GM21576 (cell line): ENCODE measurements around the gene SSBP3.
"Not testable (repeated sequence)": the region's sequence is repeated elsewhere in the genome, so short reads cannot be mapped to it uniquely, and the experiment has no call there.

ENCODE experiments used
- ATAC-seq: cut with Tn5 transposase; IDR thresholded peaks from one replicate; pipeline ENCODE4 v1.9.1; 2021; ENCODE audit warnings: mild to moderate bottlenecking, moderate library complexity; ENCODE audit not compliant: unreplicated experiment

The SSBP3 gene

GRCh38 chr1:54406339-54407153, at the start of gene SSBP3:
Gene SSBP3 (minus strand): TSS chr1:54406394.
- peak; percentile 82 for ATAC-seq

- no peak for ATAC-seq
Measured at GRCh38 chr1:54453509-54453908, 47.3 kb upstream of the SSBP3 start.

- no peak for ATAC-seq
Measured at GRCh38 chr1:54453022-54453421, 46.8 kb upstream of the SSBP3 start.

GRCh38 chr1:54449431-54449830, 43.2 kb upstream of the SSBP3 start:
- ATAC-seq = not testable (repeated sequence)

- not testable (repeated sequence) for ATAC-seq
Measured at GRCh38 chr1:54448801-54449200, 42.6 kb upstream of the SSBP3 start.

- ATAC-seq = not testable (repeated sequence)
Measured at GRCh38 chr1:54447081-54447480, 40.9 kb upstream of the SSBP3 start.

- no peak for ATAC-seq
Measured at GRCh38 chr1:54442185-54442584, 36.0 kb upstream of the SSBP3 start.

- no peak for ATAC-seq
Measured at GRCh38 chr1:54439550-54440223, 33.5 kb upstream of the SSBP3 start.

- ATAC-seq = no peak
Measured at GRCh38 chr1:54437783-54438182, 31.6 kb upstream of the SSBP3 start.

- no peak for ATAC-seq
Measured at GRCh38 chr1:54436826-54437225, 30.6 kb upstream of the SSBP3 start.

GRCh38 chr1:54429838-54430237, 23.6 kb upstream of the SSBP3 start:
- no peak for ATAC-seq

GRCh38 chr1:54428837-54429518, 22.8 kb upstream of the SSBP3 start:
- no peak for ATAC-seq

- ATAC-seq = no peak
Measured at GRCh38 chr1:54425152-54425584, 19.0 kb upstream of the SSBP3 start.

- no peak for ATAC-seq
Measured at GRCh38 chr1:54424398-54424797, 18.2 kb upstream of the SSBP3 start.

GRCh38 chr1:54421101-54421504, 14.9 kb upstream of the SSBP3 start:
- ATAC-seq = no peak

- ATAC-seq = not testable (repeated sequence)
Measured at GRCh38 chr1:54418598-54418997, 12.4 kb upstream of the SSBP3 start.

- ATAC-seq = no peak
Measured at GRCh38 chr1:54417123-54417522, 10.9 kb upstream of the SSBP3 start.

- no peak for ATAC-seq
Measured at GRCh38 chr1:54416435-54416834, 10.2 kb upstream of the SSBP3 start.

- ATAC-seq = no peak
Measured at GRCh38 chr1:54415991-54416390, 9.8 kb upstream of the SSBP3 start.

- no peak for ATAC-seq
Measured at GRCh38 chr1:54415533-54415932, 9.3 kb upstream of the SSBP3 start.

- no peak for ATAC-seq
Measured at GRCh38 chr1:54413732-54414131, 7.5 kb upstream of the SSBP3 start.

GRCh38 chr1:54413295-54413694, 7.1 kb upstream of the SSBP3 start:
- no peak for ATAC-seq
